Measurements from ENCODE around the gene SAMD4A.

- TF ChIP-seq, protein P1, sequence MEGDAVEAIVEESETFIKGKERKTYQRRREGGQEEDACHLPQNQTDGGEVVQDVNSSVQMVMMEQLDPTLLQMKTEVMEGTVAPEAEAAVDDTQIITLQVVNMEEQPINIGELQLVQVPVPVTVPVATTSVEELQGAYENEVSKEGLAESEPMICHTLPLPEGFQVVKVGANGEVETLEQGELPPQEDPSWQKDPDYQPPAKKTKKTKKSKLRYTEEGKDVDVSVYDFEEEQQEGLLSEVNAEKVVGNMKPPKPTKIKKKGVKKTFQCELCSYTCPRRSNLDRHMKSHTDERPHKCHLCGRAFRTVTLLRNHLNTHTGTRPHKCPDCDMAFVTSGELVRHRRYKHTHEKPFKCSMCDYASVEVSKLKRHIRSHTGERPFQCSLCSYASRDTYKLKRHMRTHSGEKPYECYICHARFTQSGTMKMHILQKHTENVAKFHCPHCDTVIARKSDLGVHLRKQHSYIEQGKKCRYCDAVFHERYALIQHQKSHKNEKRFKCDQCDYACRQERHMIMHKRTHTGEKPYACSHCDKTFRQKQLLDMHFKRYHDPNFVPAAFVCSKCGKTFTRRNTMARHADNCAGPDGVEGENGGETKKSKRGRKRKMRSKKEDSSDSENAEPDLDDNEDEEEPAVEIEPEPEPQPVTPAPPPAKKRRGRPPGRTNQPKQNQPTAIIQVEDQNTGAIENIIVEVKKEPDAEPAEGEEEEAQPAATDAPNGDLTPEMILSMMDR (IDR thresholded peaks at IDR 0.05; ENCODE audit: insufficient read depth, low read length, poor library complexity, severe bottlenecking): no peak
- no peak for TF ChIP-seq EZH2phosphoT487 (conservative IDR thresholded peaks at IDR 0.05; ENCODE audit: low read length)
Observed at GRCh38 chr14:54633076-54633475, 66.1 kb downstream of the SAMD4A start.

Data from SU-DHL-6 (cell line).